Measurements from ENCODE around the gene CASD1. TPM values are rescaled to one million over a fixed set of nuclear protein-coding genes. Genes with fewer than 3 reads are reported as not detected.

CASD1 gene
- polyA plus RNA-seq, 2 of the 4 experiments (the other 2 are of a cell fraction), result 16.3 to 35.4 TPM

DNA sequence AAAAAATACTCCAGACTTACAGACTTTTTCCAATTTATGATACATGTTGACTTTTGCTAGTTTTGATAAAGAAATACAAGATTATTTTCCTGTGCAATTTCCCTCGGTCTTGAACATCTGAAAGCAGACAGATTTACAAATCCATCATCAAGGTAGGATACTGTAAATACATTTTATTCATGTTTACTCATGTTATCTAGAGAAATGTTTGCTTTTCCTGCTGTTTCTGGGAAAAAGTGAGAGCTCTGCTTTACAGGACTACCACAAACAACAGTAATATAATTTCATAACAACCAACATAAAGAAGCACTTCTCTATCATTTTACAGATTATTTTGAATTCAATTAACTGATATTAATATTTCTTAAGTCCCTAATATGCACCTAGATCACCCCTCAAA is 31.7 kb upstream of the CASD1 start:
- ChIA-PET POLR2A (no interaction called here), CTCF (interaction anchor here (1.6 kb wide), 1 partner anchor 9 kb away, joined by 6 read pairs; no protein-coding TSS in a partner anchor)
- no peak for DNase-seq (ENCODE audit: low read depth in 1 of 2, low spot score in 1 of 2)
- H3K4me1 ChIP-seq, result 0 out of 3 replicates have a peak, but pooled peaks cover 3% of the 10 kb centered on the region
- no peak for FAIRE-seq
- WGBS (ENCODE audit: missing lambda C conversion rate), result 23% methylated on average over 1 of the region's 1 CpG
- H3K9me3 ChIP-seq, result no peaks in the 10 kb centered on the region
- H3K4me2 ChIP-seq, result no peak overlapping the region
- no peak for ATAC-seq
- TF ChIP-seq CEBPB (IDR thresholded peaks at IDR 0.05) (no peak), HOXB13 (CRISPR knock-in tag; IDR thresholded peaks at IDR 0.05; ENCODE audit: low read depth) (no peak), TP53 (CRISPR knock-in tag; IDR thresholded peaks at IDR 0.05) (no peak), NR3C1 (IDR thresholded peaks at IDR 0.05) (no peak), ZC3H11A (IDR thresholded peaks at IDR 0.05) (no peak), HEYL (CRISPR knock-in tag; IDR thresholded peaks at IDR 0.05) (no peak), FOXS1 (CRISPR knock-in tag; IDR thresholded peaks at IDR 0.05) (no peak), RAD21 (conservative IDR thresholded peaks at IDR 0.05 in 1 of 2, IDR thresholded peaks at IDR 0.05 in 1 of 2) (no peak), BHLHE40 (IDR thresholded peaks at IDR 0.05; ENCODE audit: low read depth, low read length) (no peak), POLR2AphosphoS2 (conservative IDR thresholded peaks at IDR 0.05; ENCODE audit: low read length) (no peak), CBX8 (IDR thresholded peaks at IDR 0.05) (no peak)
- TF ChIP-seq, protein P1, sequence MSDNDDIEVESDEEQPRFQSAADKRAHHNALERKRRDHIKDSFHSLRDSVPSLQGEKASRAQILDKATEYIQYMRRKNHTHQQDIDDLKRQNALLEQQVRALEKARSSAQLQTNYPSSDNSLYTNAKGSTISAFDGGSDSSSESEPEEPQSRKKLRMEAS (IDR thresholded peaks at IDR 0.05), result no peak
- TF ChIP-seq, protein P2, sequence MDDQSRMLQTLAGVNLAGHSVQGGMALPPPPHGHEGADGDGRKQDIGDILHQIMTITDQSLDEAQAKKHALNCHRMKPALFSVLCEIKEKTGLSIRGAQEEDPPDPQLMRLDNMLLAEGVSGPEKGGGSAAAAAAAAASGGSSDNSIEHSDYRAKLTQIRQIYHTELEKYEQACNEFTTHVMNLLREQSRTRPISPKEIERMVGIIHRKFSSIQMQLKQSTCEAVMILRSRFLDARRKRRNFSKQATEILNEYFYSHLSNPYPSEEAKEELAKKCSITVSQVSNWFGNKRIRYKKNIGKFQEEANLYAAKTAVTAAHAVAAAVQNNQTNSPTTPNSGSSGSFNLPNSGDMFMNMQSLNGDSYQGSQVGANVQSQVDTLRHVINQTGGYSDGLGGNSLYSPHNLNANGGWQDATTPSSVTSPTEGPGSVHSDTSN (IDR thresholded peaks at IDR 0.05), result no peak
- H3K4me3 ChIP-seq, result no peak overlapping the region
- H3K27ac ChIP-seq, result no peak overlapping the region

DNA sequence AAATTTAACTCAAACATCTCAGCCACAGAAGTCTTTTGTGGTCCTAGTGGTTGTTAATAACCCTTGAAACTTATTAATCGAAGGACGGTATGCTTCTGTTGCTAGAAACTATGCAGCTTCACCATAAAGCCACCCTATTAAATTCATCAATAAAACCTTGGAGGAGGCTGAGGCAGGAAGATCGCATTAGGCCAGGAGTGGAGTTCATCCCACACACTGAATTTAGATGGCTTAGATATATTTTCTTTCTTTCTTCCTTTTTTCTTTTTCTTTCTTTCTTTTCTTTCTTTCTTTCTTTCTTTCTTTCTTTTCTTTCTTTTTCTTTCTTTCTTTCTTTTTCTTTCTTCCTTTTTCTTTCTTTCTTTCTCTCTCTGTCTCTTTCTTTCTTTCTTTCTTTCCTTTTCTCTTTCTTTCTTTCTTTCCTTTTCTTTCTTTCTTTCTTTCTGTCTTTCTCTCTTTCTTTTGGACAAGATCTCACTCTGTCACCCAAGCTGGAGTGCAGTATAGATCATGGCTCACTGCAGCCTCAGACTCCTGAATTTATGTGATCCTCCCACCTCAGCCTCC is 30.9 kb upstream of the CASD1 start:
- ATAC-seq (no peak), FAIRE-seq (no peak), DNase-seq (ENCODE audit: low read depth in 1 of 2, low spot score in 1 of 2) (no peak)
- TF ChIP-seq ZFP36 (IDR thresholded peaks at IDR 0.05; ENCODE audit: borderline replicate concordance, partially characterized antibody) (no peak), TP53 (CRISPR knock-in tag; IDR thresholded peaks at IDR 0.05) (no peak), POLR2AphosphoS2 (conservative IDR thresholded peaks at IDR 0.05; ENCODE audit: low read length) (no peak), CHD2 (IDR thresholded peaks at IDR 0.05; ENCODE audit: low read length, partially characterized antibody) (no peak), CBX8 (IDR thresholded peaks at IDR 0.05) (no peak), ESRRA (IDR thresholded peaks at IDR 0.05; ENCODE audit: borderline replicate concordance, low read length) (no peak)
- TF ChIP-seq, protein P3, sequence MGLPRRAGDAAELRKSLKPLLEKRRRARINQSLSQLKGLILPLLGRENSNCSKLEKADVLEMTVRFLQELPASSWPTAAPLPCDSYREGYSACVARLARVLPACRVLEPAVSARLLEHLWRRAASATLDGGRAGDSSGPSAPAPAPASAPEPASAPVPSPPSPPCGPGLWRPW (IDR thresholded peaks at IDR 0.05), result no peak
- TF ChIP-seq, protein P4, sequence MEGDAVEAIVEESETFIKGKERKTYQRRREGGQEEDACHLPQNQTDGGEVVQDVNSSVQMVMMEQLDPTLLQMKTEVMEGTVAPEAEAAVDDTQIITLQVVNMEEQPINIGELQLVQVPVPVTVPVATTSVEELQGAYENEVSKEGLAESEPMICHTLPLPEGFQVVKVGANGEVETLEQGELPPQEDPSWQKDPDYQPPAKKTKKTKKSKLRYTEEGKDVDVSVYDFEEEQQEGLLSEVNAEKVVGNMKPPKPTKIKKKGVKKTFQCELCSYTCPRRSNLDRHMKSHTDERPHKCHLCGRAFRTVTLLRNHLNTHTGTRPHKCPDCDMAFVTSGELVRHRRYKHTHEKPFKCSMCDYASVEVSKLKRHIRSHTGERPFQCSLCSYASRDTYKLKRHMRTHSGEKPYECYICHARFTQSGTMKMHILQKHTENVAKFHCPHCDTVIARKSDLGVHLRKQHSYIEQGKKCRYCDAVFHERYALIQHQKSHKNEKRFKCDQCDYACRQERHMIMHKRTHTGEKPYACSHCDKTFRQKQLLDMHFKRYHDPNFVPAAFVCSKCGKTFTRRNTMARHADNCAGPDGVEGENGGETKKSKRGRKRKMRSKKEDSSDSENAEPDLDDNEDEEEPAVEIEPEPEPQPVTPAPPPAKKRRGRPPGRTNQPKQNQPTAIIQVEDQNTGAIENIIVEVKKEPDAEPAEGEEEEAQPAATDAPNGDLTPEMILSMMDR (IDR thresholded peaks at IDR 0.05), result no peak
- TF ChIP-seq, protein P5, sequence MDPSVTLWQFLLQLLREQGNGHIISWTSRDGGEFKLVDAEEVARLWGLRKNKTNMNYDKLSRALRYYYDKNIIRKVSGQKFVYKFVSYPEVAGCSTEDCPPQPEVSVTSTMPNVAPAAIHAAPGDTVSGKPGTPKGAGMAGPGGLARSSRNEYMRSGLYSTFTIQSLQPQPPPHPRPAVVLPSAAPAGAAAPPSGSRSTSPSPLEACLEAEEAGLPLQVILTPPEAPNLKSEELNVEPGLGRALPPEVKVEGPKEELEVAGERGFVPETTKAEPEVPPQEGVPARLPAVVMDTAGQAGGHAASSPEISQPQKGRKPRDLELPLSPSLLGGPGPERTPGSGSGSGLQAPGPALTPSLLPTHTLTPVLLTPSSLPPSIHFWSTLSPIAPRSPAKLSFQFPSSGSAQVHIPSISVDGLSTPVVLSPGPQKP (IDR thresholded peaks at IDR 0.05; ENCODE audit: low read depth, low read length), result no peak
- TF ChIP-seq, protein P6, sequence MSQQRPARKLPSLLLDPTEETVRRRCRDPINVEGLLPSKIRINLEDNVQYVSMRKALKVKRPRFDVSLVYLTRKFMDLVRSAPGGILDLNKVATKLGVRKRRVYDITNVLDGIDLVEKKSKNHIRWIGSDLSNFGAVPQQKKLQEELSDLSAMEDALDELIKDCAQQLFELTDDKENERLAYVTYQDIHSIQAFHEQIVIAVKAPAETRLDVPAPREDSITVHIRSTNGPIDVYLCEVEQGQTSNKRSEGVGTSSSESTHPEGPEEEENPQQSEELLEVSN (IDR thresholded peaks at IDR 0.05; ENCODE audit: borderline replicate concordance, low read depth), result no peak
- TF ChIP-seq, protein P7, sequence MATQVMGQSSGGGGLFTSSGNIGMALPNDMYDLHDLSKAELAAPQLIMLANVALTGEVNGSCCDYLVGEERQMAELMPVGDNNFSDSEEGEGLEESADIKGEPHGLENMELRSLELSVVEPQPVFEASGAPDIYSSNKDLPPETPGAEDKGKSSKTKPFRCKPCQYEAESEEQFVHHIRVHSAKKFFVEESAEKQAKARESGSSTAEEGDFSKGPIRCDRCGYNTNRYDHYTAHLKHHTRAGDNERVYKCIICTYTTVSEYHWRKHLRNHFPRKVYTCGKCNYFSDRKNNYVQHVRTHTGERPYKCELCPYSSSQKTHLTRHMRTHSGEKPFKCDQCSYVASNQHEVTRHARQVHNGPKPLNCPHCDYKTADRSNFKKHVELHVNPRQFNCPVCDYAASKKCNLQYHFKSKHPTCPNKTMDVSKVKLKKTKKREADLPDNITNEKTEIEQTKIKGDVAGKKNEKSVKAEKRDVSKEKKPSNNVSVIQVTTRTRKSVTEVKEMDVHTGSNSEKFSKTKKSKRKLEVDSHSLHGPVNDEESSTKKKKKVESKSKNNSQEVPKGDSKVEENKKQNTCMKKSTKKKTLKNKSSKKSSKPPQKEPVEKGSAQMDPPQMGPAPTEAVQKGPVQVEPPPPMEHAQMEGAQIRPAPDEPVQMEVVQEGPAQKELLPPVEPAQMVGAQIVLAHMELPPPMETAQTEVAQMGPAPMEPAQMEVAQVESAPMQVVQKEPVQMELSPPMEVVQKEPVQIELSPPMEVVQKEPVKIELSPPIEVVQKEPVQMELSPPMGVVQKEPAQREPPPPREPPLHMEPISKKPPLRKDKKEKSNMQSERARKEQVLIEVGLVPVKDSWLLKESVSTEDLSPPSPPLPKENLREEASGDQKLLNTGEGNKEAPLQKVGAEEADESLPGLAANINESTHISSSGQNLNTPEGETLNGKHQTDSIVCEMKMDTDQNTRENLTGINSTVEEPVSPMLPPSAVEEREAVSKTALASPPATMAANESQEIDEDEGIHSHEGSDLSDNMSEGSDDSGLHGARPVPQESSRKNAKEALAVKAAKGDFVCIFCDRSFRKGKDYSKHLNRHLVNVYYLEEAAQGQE (IDR thresholded peaks at IDR 0.05), result no peak
- ChIA-PET POLR2A (no interaction called here), CTCF (no interaction called here)
- 72% methylated on average over 3 of the region's 3 CpGs for WGBS (ENCODE audit: missing lambda C conversion rate)
- H3K4me2 ChIP-seq, result no peak overlapping the region
- no peaks in the 10 kb centered on the region for H3K9me3 ChIP-seq
- H3K4me3 ChIP-seq, result no peak overlapping the region
- H3K27ac ChIP-seq, result no peak overlapping the region
- 0 out of 3 replicates have a peak, but pooled peaks cover 3% of the 10 kb centered on the region for H3K4me1 ChIP-seq
